HG03159 (cell line): ENCODE measurements around the gene DUSP8.
"Not testable (repeated sequence)": the region's sequence is repeated elsewhere in the genome, so short reads cannot be mapped to it uniquely, and the experiment has no call there.

Source experiments
- ATAC-seq: cut with Tn5 transposase; IDR thresholded peaks from one replicate; pipeline ENCODE4 v1.9.1; 2021; ENCODE audit warnings: mild to moderate bottlenecking, moderate library complexity; ENCODE audit not compliant: unreplicated experiment

DUSP8 gene

GRCh38 chr11:1518301-1518700 lies 53.8 kb downstream of the DUSP8 start:
- no peak for ATAC-seq

DNA sequence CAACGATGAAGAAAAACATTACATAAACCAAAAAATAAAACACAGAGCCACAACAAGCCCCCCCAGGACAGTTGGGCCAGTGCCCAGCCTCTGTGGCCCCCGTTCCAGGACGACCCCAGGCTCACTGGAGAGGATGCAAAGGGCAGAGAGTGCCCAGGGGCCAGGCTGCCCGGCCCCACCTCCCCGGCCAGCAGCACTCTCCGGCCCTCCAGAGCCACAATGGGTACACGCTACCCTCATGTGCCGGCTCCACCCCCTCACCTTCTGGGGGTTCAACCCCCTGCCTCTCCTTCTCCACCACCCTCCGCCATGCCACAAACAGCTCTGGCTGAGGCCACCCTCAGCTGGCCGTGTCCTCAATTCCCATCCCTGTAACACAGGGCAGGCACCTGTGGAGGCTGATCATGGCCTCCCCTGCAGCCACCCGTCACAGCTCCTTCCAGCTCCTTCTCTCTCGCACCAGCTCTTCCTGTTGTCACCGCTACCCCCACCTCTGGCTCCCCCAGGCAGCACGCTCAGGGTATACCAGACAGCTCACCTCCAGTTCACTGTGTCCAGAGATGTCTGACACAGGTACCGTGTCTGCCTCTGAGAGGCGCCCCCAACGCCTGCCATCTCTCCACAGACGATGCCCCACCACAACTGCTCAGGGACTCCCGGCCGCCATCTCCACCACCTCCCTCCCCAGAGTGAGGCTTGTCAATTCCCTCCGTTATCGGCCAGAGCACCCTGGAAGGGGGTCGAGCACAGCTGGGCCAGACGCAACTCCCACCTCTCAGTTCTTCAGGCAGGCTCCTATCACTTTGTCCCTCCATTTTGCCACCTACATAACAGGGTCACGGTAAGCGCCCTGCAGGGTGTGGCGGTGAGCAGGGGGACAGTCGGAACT lies 54.7 kb downstream of the DUSP8 start:
- no peak for ATAC-seq

- no peak for ATAC-seq
These were observed 55.6 kb downstream of the DUSP8 start for GRCh38 chr11:1516273-1517067.

GRCh38 chr11:1515082-1516060 lies 56.7 kb downstream of the DUSP8 start:
- no peak for ATAC-seq

GRCh38 chr11:1514336-1515061 lies 57.6 kb downstream of the DUSP8 start:
- no peak for ATAC-seq

DNA sequence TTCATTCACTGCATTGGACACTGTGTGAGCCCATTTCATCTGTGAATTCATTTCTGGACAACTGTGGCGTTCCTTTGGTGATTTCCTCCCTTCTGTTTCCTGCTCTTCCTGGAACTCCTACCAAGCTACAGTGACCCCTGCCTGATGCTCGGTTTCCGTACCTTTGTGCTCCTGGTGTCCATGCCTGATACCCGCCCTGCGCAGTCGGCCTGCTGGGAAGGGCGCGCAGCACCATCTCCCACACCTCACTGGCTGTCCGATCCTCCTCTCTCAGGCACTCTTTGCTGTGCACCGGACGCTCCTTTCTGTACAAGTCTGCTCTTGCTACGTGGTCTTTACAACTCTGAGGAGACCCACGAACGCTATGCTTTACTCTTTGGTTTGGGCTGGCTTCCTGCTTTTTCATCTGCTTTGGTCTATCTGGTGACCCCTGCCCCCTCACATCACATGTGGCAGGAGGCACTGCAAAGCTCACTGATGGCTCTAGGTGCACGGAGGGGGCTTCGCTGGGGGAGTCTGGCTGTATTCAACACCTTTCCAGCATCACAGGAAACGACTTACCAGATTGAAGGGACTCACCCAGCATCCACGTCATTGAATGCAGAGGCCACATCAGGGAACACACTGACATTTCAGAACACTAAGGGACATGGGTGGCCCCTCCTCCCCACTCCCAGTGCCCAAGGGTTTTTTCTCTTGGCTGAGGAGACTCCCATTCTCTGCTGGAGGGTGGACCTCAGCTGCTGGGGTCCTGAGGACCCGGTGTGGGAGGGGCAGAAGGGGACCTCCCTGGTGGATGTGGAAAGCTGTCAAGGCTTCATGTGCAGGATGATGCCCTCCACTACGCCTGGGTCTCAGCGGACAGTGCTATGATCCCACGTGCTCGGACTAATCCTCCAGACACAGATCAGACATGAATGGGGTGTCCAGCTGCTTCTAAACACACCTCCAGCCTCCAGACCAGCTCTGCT lies 58.5 kb downstream of the DUSP8 start:
- ATAC-seq, result no peak

- not testable (repeated sequence) for ATAC-seq
These were observed 59.4 kb downstream of the DUSP8 start for GRCh38 chr11:1512531-1513258.

DNA sequence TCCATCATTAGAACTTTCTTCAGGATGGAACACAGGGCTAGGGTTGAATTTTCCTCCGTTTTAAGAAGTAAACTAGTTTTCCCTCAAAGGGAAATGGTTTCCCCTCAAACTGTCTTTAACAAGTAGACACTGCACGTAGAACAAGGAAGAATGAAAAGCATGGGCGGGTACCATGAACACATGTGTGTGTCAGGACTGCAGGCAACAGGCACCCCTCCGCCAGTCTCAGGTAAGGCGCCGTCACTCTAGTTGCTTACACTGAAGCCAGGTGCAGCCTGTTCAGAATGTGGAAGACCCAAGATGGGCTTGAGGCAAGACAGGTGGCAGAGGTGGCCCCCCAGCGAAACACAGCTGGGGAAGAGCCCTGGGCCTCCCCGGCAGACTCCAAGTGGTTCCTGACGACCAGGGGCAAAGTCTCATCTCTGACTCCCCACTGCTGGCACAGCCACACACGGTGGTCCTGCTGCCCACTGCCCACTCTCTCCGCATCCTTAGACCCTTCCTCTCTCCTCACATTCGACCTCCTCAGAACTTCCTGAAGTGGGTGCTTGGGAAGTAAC lies 60.1 kb downstream of the DUSP8 start:
- no peak for ATAC-seq

GRCh38 chr11:1510928-1511327 lies 61.1 kb downstream of the DUSP8 start:
- no peak for ATAC-seq

- ATAC-seq, result not testable (repeated sequence)
These were observed 61.7 kb downstream of the DUSP8 start for GRCh38 chr11:1510351-1510750.

DNA sequence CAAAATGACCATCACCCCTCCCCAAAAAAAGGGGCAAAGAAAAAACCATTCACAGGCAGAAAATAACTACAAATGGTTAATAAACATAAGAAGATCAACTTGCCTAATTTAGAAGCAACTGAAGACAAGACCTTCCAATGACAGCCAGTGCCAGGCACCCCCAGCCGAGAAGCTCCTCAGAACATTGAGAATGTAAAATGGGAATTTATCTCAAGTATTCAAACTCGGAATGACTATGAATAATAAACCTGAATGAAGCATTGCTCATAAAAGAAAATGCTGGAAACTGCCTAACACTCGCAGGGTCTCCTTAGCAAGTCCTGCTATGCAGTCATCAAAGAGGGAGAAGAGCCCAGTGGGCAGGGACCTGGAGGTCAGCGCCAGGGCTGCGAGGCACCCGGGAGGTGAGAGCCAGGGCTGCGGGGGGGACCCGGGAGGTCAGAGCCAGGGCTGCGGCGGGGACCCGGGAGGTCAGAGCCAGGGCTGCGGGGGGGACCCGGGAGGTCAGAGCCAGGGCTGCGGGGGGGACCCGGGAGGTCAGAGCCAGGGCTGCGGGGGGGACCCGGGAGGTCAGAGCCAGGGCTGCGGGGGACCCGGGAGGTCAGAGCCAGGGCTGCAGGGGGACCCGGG lies 62.3 kb downstream of the DUSP8 start:
- no peak for ATAC-seq

- no peak for ATAC-seq
These were observed 63.1 kb downstream of the DUSP8 start for GRCh38 chr11:1508986-1509385.

GRCh38 chr11:1508491-1508891 lies 63.6 kb downstream of the DUSP8 start:
- ATAC-seq, result no peak

- no peak for ATAC-seq
These were observed 64.5 kb downstream of the DUSP8 start for GRCh38 chr11:1507381-1508140.

GRCh38 chr11:1506981-1507380 lies 65.1 kb downstream of the DUSP8 start:
- ATAC-seq, result no peak

- ATAC-seq, result no peak
These were observed 66.6 kb downstream of the DUSP8 start for GRCh38 chr11:1505480-1505879.
